Measurements from ENCODE around the gene CAAP1.

DNA sequence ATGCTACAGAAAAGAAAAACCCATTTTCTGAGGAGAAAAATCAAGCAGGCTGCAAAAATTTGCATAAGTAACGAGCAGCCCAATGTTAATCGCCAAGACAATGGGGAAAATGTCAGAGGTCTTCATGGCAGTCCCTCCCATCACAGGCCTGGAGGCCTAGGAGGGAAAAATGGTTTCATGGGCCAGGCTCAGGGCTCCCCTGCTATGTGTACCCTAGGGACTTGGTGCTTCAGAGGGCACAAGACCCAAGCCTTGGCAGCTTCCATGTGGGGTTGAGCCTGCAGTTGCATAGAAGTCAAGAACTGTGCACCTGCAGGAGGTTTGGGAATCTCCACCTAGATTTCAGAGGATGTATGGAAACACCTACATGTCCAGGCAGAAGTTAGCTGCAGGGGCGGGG lies 10.4 kb downstream of the CAAP1 start:
- TF ChIP-seq RAD21 (IDR thresholded peaks at IDR 0.05 in 1 of 2, conservative IDR thresholded peaks at IDR 0.05 in 1 of 2; ENCODE audit: low read depth in 2 of 2, low read length in 2 of 2): no peak
- TF ChIP-seq, protein P1, sequence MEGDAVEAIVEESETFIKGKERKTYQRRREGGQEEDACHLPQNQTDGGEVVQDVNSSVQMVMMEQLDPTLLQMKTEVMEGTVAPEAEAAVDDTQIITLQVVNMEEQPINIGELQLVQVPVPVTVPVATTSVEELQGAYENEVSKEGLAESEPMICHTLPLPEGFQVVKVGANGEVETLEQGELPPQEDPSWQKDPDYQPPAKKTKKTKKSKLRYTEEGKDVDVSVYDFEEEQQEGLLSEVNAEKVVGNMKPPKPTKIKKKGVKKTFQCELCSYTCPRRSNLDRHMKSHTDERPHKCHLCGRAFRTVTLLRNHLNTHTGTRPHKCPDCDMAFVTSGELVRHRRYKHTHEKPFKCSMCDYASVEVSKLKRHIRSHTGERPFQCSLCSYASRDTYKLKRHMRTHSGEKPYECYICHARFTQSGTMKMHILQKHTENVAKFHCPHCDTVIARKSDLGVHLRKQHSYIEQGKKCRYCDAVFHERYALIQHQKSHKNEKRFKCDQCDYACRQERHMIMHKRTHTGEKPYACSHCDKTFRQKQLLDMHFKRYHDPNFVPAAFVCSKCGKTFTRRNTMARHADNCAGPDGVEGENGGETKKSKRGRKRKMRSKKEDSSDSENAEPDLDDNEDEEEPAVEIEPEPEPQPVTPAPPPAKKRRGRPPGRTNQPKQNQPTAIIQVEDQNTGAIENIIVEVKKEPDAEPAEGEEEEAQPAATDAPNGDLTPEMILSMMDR (IDR thresholded peaks at IDR 0.05; ENCODE audit: control extremely low read depth in 1 of 3, insufficient read depth in 1 of 3, low read depth in 1 of 3, low read length in 3 of 3): no peak
